NCI-H2029 (cell line): Measurements from ENCODE around the gene AGTPBP1.

Source experiments
- DNase-seq: peaks from one replicate; lab custom pipeline; 2025; lab: John Stamatoyannopoulos, UW

Gene AGTPBP1

GRCh38 chr9:85501882-85502281 is 239.9 kb downstream of the AGTPBP1 start:
- no peak for DNase-seq

GRCh38 chr9:85501456-85501855 is 240.3 kb downstream of the AGTPBP1 start:
- no peak for DNase-seq
